Measurements from ENCODE around the gene RHBDL2.

The RHBDL2 gene

DNA sequence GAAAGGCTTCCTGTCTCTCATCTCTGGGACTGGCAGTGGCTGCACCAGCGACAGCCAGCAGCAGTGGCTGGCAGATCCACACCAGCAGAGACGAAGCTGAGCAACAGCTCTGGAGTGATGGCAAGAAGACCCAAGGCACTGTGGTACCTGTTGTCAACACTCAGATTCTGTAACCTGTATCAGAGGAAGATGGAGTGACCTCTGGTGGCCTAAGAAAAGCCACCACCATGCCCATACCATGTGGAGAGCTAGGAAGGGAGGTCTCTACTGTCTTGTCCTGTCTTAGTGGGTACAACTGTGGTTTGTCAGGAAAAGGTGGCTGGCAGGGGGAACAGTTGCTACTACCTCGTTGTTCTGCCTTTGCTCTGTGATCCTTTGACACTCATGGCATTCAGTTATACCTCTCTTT is 22.5 kb upstream of the RHBDL2 start:
- no peak for TF ChIP-seq FOXP2 (optimal IDR thresholded peaks at IDR 0.05; ENCODE audit: control extremely low read depth, extremely low read length, insufficient read depth)
- no peak for TF ChIP-seq EZH2 (IDR thresholded peaks at IDR 0.05)
- no peak for TF ChIP-seq POLR2AphosphoS5 (IDR thresholded peaks at IDR 0.05; ENCODE audit: borderline replicate concordance, low read depth, low read length)
- H3K9me3 ChIP-seq (ENCODE audit: low read depth, low read length) = no peaks in the 10 kb centered on the region
- no peak overlapping the region for H3K27ac ChIP-seq
- no peaks in the 10 kb centered on the region for H3K36me3 ChIP-seq (ENCODE audit: insufficient read depth, low read length)
- H3K9ac ChIP-seq (ENCODE audit: insufficient read length) = no peak overlapping the region
- DNase-seq (ENCODE audit: low read depth, low spot score) = no peak
- no peak overlapping the region for H3K4me3 ChIP-seq

DNA sequence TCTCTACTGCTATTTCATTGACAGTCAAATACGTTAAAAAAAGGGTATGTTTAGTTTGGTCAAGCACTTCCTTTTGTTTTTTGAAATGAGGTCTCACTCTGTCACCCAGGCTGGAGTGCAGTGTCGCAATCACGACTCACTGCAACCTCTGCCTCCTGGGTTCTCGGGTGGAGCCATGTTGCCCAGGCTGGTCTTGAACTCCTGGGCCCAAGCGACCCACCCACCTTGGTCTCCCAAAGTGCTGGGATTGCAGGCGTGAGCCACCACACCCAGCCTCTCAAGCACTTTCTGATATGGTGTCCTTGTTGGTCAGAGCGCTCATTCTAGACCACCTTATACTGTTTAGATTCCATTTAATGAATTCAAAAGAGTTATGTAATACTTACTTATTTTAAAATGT is 20.9 kb upstream of the RHBDL2 start:
- TF ChIP-seq POLR2AphosphoS5 (IDR thresholded peaks at IDR 0.05; ENCODE audit: borderline replicate concordance, low read depth, low read length) (no peak), EZH2 (IDR thresholded peaks at IDR 0.05) (no peak), FOXP2 (optimal IDR thresholded peaks at IDR 0.05; ENCODE audit: control extremely low read depth, extremely low read length, insufficient read depth) (no peak)
- H3K36me3 ChIP-seq (ENCODE audit: insufficient read depth, low read length) = no peaks in the 10 kb centered on the region
- H3K4me3 ChIP-seq = no peak overlapping the region
- H3K9ac ChIP-seq (ENCODE audit: insufficient read length) = no peak overlapping the region
- H3K9me3 ChIP-seq (ENCODE audit: low read depth, low read length) = no peaks in the 10 kb centered on the region
- H3K27ac ChIP-seq = no peak overlapping the region
- no peak for DNase-seq (ENCODE audit: low read depth, low spot score)

DNA sequence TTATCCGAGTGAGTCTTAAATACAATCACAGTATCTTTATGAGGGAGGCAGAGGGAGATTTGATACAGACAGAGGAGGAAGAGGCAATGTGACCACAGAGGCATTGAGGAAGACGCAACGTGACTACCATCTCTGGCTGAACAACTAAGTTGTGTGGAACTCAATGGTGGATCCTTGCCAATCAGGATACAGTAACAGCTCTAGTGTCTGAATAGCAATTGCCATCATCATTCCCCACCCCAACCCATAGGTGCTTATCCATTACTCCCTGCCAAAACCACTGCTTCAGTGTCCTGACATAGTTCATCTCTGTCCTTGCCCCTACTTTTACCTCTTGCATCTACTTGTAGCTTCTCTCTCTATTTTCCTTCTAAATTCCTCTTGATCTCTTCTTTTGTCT is 20.5 kb upstream of the RHBDL2 start:
- H3K36me3 ChIP-seq (ENCODE audit: insufficient read depth, low read length) = no peaks in the 10 kb centered on the region
- no peak overlapping the region for H3K4me3 ChIP-seq
- no peak for DNase-seq (ENCODE audit: low read depth, low spot score)
- no peaks in the 10 kb centered on the region for H3K9me3 ChIP-seq (ENCODE audit: low read depth, low read length)
- no peak overlapping the region for H3K9ac ChIP-seq (ENCODE audit: insufficient read length)
- no peak for TF ChIP-seq POLR2AphosphoS5 (IDR thresholded peaks at IDR 0.05; ENCODE audit: borderline replicate concordance, low read depth, low read length)
- TF ChIP-seq FOXP2 (optimal IDR thresholded peaks at IDR 0.05; ENCODE audit: control extremely low read depth, extremely low read length, insufficient read depth) = no peak
- TF ChIP-seq EZH2 (IDR thresholded peaks at IDR 0.05) = no peak
- no peak overlapping the region for H3K27ac ChIP-seq

DNA sequence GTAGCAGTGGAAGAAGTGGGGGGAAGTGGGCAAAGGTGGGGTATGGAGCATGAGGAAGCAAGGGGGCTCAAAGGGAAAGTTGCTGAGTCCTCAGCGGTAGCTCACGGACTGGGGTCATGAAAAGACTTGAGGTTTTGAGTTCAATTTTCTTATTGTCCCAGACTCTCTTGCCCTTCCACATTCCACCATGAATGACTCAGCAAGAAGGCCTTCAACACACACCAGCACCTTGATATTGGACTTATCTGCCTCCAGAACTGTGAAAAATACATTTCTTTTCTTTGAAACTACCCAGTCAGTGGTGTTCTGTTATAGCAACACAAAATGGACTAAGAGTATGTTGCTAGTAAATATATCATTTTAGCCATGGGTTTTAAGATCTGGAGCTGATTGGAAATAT is 17.3 kb upstream of the RHBDL2 start:
- H3K4me3 ChIP-seq = no peak overlapping the region
- no peak for DNase-seq (ENCODE audit: low read depth, low spot score)
- no peak for TF ChIP-seq POLR2AphosphoS5 (IDR thresholded peaks at IDR 0.05; ENCODE audit: borderline replicate concordance, low read depth, low read length)
- TF ChIP-seq EZH2 (IDR thresholded peaks at IDR 0.05) = no peak
- TF ChIP-seq FOXP2 (optimal IDR thresholded peaks at IDR 0.05; ENCODE audit: control extremely low read depth, extremely low read length, insufficient read depth) = no peak
- no peak overlapping the region for H3K9ac ChIP-seq (ENCODE audit: insufficient read length)
- no peaks in the 10 kb centered on the region for H3K9me3 ChIP-seq (ENCODE audit: low read depth, low read length)
- H3K36me3 ChIP-seq (ENCODE audit: insufficient read depth, low read length) = no peaks in the 10 kb centered on the region
- no peak overlapping the region for H3K27ac ChIP-seq

DNA sequence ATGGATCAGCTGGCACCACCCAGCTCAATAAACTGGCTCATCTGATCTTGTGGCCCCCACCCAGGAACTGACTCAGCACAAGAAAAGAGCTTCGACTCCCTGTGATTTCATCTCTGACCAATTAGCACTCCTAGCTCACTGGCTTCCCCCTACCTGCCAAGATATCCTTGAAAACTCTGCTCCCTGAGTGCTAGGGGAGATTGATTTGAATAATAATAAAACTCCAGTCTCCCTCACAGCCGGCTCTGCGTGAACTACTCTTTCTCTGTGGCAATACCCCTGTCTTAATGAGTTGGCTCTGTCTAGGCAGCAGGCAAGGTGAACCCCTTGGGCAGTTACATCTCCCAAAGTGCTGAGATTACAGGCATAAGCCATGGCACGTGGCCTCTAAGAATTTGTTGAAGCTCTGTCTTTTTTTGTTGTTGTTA is 11.8 kb upstream of the RHBDL2 start:
- Histone ChIP-seq H3K27ac (no peak overlapping the region), H3K9me3 (ENCODE audit: low read depth, low read length) (no peaks in the 10 kb centered on the region), H3K9ac (ENCODE audit: insufficient read length) (no peak overlapping the region), H3K36me3 (ENCODE audit: insufficient read depth, low read length) (no peaks in the 10 kb centered on the region), H3K4me3 (no peak overlapping the region)
- DNase-seq (ENCODE audit: low read depth, low spot score) = no peak
- TF ChIP-seq FOXP2 (optimal IDR thresholded peaks at IDR 0.05; ENCODE audit: control extremely low read depth, extremely low read length, insufficient read depth) (no peak), POLR2AphosphoS5 (IDR thresholded peaks at IDR 0.05; ENCODE audit: borderline replicate concordance, low read depth, low read length) (no peak), EZH2 (IDR thresholded peaks at IDR 0.05) (no peak)

DNA sequence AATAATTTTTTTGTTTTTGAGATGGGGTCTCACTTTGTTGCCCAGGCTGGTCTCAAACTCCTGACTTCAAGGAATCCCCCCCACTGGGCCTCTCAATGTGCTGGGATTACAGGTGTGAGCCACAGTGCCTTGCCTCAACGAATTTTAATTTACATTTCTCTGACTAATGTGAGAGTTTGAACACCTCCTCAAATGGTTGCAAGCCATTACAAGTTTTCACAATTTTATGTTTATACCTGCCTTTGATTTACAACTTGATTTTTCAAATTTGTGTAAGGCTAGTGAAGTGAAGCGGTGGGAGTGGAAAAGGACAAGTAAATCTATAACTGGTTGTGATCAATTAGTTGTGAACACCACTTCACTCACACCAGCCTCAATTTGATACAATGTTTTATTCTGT is 8.9 kb upstream of the RHBDL2 start:
- DNase-seq (ENCODE audit: low read depth, low spot score) = no peak
- Histone ChIP-seq H3K9ac (ENCODE audit: insufficient read length) (no peak overlapping the region), H3K36me3 (ENCODE audit: insufficient read depth, low read length) (no peaks in the 10 kb centered on the region), H3K4me3 (no peak overlapping the region), H3K27ac (no peak overlapping the region), H3K9me3 (ENCODE audit: low read depth, low read length) (0 out of 2 replicates have a peak, but pooled peaks cover 4% of the 10 kb centered on the region)
- TF ChIP-seq FOXP2 (optimal IDR thresholded peaks at IDR 0.05; ENCODE audit: control extremely low read depth, extremely low read length, insufficient read depth) (no peak), POLR2AphosphoS5 (IDR thresholded peaks at IDR 0.05; ENCODE audit: borderline replicate concordance, low read depth, low read length) (no peak), EZH2 (IDR thresholded peaks at IDR 0.05) (no peak)

DNA sequence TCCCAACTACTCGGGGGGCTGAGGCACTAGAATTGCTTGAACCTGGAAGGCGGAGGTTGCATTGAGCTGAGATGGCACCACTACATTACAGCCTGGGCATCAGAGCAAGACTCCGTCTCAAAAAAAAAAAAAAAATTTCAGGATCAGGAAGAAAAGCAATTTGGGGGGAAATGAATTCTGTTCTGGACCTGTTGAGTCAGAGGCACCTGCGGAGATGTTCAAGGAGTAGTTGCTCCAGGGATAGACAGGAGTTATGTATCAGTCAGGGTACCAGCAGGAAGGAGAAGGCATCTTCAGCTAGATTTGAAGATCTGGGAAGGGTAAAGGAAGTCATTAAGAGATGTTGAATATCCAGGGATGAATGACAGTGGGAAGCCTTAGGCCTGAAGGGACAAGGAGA is 2.9 kb upstream of the RHBDL2 start:
- no peak overlapping the region for H3K27ac ChIP-seq
- H3K4me3 ChIP-seq = no peak overlapping the region
- no peaks in the 10 kb centered on the region for H3K36me3 ChIP-seq (ENCODE audit: insufficient read depth, low read length)
- TF ChIP-seq FOXP2 (optimal IDR thresholded peaks at IDR 0.05; ENCODE audit: control extremely low read depth, extremely low read length, insufficient read depth) (no peak), EZH2 (IDR thresholded peaks at IDR 0.05) (no peak), POLR2AphosphoS5 (IDR thresholded peaks at IDR 0.05; ENCODE audit: borderline replicate concordance, low read depth, low read length) (no peak)
- no peak for DNase-seq (ENCODE audit: low read depth, low spot score)
- no peak overlapping the region for H3K9ac ChIP-seq (ENCODE audit: insufficient read length)
- H3K9me3 ChIP-seq (ENCODE audit: low read depth, low read length) = 0 out of 2 replicates have a peak, but pooled peaks cover 4% of the 10 kb centered on the region

DNA sequence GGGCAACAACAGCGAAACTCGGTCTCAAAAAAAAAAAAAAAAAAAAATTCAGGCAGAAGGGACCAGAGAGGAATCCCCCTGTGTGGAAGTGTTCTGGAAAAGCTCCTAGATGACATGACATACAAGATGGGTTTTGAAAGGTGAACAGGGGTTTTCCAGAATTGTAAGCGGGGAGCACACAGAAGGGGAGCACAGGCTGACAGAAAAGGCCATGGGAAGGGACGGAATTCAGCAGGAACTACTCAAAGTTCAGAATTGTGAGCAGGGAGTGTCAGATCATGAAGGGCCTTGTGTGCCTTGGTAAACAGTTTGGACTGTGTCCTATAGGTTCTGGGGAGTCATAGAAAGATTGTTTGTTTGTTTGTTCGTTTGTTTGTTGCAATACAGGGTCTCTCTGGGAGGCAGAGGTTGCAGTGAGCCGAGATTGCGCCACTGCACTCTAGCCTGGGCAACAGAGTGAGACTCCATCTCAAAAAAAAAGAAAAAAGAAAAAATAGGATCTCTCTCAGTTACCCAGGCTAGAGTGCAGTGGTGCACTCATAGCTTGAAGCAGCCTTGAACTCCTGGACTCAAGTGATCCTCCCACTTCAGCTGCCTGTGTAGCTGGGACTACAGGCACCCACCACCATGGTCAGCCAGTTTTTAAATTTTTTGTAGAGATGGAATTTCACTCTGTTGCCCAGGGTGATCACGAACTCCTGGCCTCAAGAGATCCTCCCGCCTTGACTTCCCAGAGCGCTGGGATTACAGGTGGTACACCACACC is 1.2 kb upstream of the RHBDL2 start:
- no peak for DNase-seq (ENCODE audit: low read depth, low spot score)
- H3K36me3 ChIP-seq (ENCODE audit: insufficient read depth, low read length) = no peaks in the 10 kb centered on the region
- H3K9me3 ChIP-seq (ENCODE audit: low read depth, low read length) = 0 out of 2 replicates have a peak, but pooled peaks cover 4% of the 10 kb centered on the region
- no peak overlapping the region for H3K4me3 ChIP-seq
- H3K9ac ChIP-seq (ENCODE audit: insufficient read length) = no peak overlapping the region
- TF ChIP-seq POLR2AphosphoS5 (IDR thresholded peaks at IDR 0.05; ENCODE audit: borderline replicate concordance, low read depth, low read length) (no peak), EZH2 (IDR thresholded peaks at IDR 0.05) (no peak), FOXP2 (optimal IDR thresholded peaks at IDR 0.05; ENCODE audit: control extremely low read depth, extremely low read length, insufficient read depth) (no peak)
- no peak overlapping the region for H3K27ac ChIP-seq
